Measurements from ENCODE around the gene CNTNAP2. TPM values are rescaled to one million over a fixed set of nuclear protein-coding genes. Genes with fewer than 3 reads are reported as not detected.

CNTNAP2 gene
- total RNA-seq, 2 experiments from 2014 or later = not detected

- CTCF ChIA-PET = no interaction called here
- POLR2A ChIA-PET = no interaction called here
Observed at GRCh38 chr7:146276888-146277287, 160.3 kb downstream of the CNTNAP2 start.

GRCh38 chr7:146285418-146285817 is 168.8 kb downstream of the CNTNAP2 start:
- ChIA-PET CTCF (no interaction called here), POLR2A (no interaction called here)

DNA sequence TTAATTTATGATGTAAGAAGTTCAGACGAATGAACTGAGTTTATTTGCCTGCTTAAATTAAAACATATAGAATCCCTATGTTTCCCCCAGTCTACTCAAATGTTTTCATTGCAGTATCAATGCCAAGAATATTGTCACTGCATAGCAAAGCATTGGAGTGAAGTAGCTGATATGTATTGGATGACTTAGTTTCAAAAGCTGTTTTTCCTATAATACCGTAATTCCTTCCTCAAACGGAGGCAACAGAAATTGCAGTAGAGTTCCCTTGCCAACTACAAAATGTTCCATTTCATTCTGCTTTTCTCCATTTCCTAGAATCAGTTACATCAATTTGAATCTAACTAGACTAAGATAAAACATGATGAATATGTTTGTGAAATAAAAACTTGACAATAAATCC is 174.1 kb downstream of the CNTNAP2 start:
- CTCF ChIA-PET = no interaction called here
- POLR2A ChIA-PET = no interaction called here

GRCh38 chr7:146291900-146292299 is 175.3 kb downstream of the CNTNAP2 start:
- CTCF ChIA-PET = no interaction called here
- POLR2A ChIA-PET = no interaction called here

DNA sequence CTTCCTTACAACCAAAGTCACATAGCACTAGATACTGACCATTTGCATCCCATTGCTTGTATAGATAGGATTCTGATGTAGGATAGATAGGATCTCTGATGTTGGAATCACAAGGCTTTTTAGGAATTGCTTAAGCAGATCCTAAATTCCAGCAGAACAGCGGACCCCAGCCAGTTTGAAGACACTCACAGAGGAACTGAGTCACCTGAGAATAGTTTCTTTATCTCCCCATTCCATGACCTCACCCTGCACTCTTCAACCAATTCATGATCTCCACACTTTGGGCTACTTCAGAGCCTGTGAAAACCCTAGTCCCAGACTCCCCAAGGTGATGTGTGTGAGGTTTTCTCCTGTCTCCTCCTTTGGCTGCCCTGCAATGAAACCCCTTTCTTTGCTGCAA is 179.4 kb downstream of the CNTNAP2 start:
- ChIA-PET CTCF (no interaction called here), POLR2A (no interaction called here)

- CTCF ChIA-PET = no interaction called here
Observed at GRCh38 chr7:146314962-146315361, 198.4 kb downstream of the CNTNAP2 start.

DNA sequence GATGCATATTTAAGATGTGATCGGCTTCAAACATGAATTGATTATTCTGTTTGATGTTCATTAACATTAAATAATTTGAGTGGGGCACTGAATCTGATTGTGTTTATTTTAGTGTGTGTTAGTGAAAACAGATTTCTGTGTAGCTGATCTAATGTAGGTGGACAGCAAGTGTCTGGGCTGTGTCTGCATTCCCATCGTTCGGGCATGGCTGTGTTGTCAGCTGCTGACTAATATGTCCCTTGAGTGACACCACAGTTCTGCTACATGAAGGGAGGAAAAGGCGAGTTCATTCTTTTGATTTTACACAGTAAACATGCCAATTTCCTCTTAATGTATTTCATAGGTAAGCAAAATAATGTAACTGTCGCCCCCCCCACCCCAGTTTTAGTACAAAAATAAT is 203.0 kb downstream of the CNTNAP2 start:
- ChIA-PET CTCF (no interaction called here), POLR2A (no interaction called here)

More at GRCh38 chr7:146314962-146315361, 198.4 kb downstream of the CNTNAP2 start:
- POLR2A ChIA-PET = no interaction called here

DNA sequence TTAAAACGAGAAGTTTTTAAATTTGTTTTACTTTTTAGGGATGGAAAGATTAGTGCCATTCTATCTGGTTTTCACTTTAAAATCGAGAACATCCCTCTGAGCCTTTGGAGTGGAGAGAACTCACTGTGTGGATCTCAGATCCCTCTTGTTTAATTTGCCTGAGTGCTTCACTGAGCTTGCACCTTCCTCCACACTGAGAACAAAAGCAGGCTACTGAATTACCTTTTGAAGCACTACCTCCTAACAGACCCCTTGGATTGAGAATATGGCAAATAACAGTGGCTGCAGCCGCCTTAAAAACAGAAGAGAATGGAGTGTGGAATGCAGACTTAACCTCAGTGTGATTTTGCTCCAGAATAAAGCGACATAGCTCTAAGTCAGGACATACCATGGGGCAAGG is 204.7 kb downstream of the CNTNAP2 start:
- CTCF ChIA-PET = no interaction called here
- POLR2A ChIA-PET = no interaction called here

GRCh38 chr7:146331369-146331768 is 214.8 kb downstream of the CNTNAP2 start:
- ChIA-PET CTCF (no interaction called here), POLR2A (no interaction called here)

- ChIA-PET POLR2A (no interaction called here), CTCF (no interaction called here)
Observed at GRCh38 chr7:146345251-146345650, 228.7 kb downstream of the CNTNAP2 start.

DNA sequence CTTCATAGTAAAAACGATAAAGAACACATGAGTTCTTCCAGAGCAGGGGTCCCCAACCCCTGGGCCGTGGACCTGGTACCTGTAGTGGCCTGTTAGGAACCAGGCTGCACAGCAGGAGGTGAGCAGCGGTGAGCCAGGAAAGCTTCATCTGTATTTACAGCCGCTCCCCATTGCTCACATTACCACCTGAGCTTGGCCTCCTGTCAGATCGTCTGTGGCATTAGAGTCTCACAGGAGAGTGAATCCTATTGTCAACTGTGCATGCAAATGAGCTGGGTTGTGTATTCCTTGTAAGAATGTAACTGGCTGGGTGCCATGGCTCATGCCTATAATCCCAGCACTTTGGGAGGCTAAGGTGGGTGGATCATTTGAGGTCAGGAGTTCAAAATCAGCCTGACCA is 229.5 kb downstream of the CNTNAP2 start:
- CTCF ChIA-PET = no interaction called here
- POLR2A ChIA-PET = no interaction called here

DNA sequence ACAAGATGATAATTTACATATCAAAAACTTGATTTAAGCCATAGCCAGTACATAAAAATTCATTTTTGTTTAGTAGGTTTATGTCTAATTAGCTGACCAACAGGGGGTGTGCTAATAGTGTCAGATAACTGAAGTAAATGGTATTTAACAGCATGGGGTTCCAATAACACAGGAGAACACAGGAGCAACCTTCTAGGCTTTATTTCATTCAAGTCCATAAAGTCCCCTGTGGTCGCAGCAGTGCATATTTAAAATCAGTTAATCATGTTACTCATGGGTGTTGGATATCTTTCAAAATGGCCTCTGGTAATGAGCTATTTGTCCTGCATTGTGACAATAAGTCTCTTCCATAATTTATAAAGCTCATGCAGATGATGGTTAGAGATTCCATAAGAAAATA is 238.6 kb downstream of the CNTNAP2 start:
- ChIA-PET CTCF (no interaction called here), POLR2A (no interaction called here)

DNA sequence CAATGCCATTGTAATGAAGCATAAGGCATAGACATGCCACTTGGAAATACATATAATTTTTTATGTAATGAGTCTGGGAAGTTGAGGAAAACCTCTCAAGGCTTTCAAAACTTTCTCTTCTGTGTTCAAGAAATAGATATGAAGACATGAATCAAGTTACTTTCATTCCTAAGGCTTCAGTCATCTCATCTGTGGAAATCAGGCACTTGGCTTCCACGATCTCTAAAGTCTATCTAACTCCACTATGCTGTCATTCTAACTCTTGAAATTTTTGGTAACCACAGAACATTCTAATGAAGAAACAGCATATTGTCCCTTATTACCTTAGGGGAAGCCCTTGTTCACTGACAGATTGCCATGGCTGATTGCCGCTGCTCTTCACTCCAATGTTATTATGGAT is 242.6 kb downstream of the CNTNAP2 start:
- ChIA-PET POLR2A (no interaction called here), CTCF (no interaction called here)

DNA sequence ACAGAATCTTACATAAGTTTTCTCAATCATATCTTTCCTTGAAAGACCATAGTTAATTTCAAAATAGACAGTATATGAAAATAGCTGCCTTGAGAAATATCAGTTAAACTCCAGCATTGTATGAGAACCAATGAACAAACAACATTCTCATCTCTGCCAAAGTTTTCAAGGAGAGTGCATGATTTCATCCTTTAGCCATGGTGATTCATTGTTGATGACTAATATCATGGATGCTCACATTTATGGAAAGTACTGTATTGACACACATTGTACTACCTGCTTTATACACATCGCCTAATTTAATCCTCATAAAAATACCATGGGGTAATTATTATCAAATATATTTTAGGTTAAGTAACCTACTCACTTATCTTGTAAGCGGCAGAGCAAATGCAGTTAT is 250.3 kb downstream of the CNTNAP2 start:
- ChIA-PET POLR2A (no interaction called here), CTCF (no interaction called here)

GRCh38 chr7:146370171-146370570 is 253.6 kb downstream of the CNTNAP2 start:
- CTCF ChIA-PET = no interaction called here
- POLR2A ChIA-PET = no interaction called here

GRCh38 chr7:146375170-146375569 is 258.6 kb downstream of the CNTNAP2 start:
- CTCF ChIA-PET = no interaction called here
- POLR2A ChIA-PET = no interaction called here

- ChIA-PET POLR2A (no interaction called here), CTCF (no interaction called here)
Observed at GRCh38 chr7:146378196-146378595, 261.6 kb downstream of the CNTNAP2 start.

- CTCF ChIA-PET = no interaction called here
- POLR2A ChIA-PET = no interaction called here
Observed at GRCh38 chr7:146387140-146387539, 270.5 kb downstream of the CNTNAP2 start.

DNA sequence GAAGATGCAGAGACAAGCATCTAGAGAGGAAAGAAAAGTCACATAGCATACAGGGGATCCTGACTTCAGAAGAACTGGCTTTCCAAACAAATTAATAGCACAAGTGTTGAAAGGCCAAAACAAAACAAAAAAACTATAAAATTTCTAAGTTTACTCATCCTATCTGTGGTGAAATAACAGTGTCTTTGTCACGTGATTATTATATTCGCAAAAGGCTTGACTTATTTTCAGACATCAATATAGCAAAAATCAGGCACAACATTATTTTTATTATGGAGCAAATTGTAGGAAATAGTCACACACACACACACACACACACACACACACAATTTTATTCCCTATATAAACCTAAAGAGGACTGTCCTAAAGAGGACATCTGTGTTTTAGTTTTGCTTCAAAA is 272.3 kb downstream of the CNTNAP2 start:
- POLR2A ChIA-PET = no interaction called here
- CTCF ChIA-PET = no interaction called here

DNA sequence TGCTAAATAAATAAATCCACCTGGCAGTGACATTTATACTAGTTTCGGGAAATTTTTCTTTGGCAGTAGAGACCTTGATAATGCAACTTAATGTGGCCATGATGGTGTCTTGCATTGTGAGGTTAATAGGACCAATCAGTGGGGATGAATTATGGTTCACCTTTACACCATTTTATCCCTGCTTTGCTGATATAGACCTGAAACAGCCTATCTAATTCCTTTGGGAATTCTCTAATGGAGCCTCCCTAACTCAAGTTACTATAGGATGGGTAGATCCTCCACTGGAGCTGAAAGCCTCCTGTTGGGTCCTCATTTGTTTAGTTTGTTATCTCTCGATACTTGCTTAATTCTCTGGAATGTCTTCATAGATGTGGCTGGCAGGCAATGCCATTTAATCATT is 276.7 kb downstream of the CNTNAP2 start:
- CTCF ChIA-PET = no interaction called here
- POLR2A ChIA-PET = no interaction called here

GRCh38 chr7:146397141-146397540 is 280.5 kb downstream of the CNTNAP2 start:
- CTCF ChIA-PET = no interaction called here
- POLR2A ChIA-PET = no interaction called here

DNA sequence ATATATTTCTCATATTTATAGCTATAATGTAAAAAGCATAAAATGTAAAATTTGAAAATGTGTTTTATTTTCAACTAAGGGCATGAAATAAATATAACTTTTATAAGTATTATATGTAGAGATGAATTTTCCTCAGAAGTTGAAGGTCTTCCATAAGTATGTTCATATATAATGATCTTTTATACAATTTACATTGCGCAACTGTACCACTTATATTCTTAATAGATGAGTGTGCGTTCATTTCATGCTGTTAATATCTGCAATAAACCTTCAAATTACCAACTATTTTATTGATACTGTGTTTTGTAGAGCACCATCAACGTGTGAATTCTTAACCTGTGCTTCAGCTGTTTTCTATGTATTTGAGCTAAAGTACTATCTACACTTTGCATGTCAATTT is 285.3 kb downstream of the CNTNAP2 start:
- ChIA-PET POLR2A (no interaction called here), CTCF (no interaction called here)

DNA sequence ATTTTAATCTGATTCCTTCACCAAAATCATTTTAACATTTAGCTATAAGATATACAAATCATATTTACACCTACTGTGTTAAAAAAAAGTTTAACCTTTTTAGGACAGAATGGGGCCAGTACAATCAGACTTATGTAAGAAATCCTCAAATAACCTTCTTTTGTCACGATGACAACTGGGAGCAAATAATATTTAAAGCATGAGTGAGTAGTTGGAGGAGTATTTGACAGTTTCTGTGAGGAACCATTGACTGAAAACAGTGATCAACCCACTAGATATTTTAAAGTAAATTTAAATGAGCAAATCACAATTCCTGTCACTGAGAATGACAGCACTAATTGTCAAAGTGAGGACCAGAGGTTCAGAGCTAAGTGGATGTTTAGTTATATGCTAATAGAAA is 289.1 kb downstream of the CNTNAP2 start:
- ChIA-PET POLR2A (no interaction called here), CTCF (no interaction called here)

GRCh38 chr7:146411975-146412374 is 295.4 kb downstream of the CNTNAP2 start:
- ChIA-PET POLR2A (no interaction called here), CTCF (no interaction called here)

Measured in activated CD8-positive, alpha-beta memory T cell treated with anti-CD3 and anti-CD28 coated beads for 36 hours (primary cell).